MCF 10A (cell line): ENCODE data around the gene MDM2. TPM values are rescaled to one million over a fixed set of nuclear protein-coding genes. Genes with fewer than 3 reads are reported as not detected.
A peak's percentile ranks its signal among the peaks of the same experiment; 100 is the strongest.
"Not testable (repeated sequence)": the region's sequence is repeated elsewhere in the genome, so short reads cannot be mapped to it uniquely, and the experiment has no call there.

Experiments used
- BruUV-seq: library from RNA; stranded (reverse); fragments of 400-500 nt; replicated peaks from 2 replicates; lab custom pipeline; 2021; lab: Mats Ljungman, UMichigan
- CTCF ChIA-PET: fragments of 300-600 bp; sonication (Branson Sonifier 250); formaldehyde crosslinking; extraction: SDS; loops from one replicate; lab custom pipeline; 2021; ENCODE audit warnings: antibody characterized with exemption, inconsistent platforms; lab: Yijun Ruan, JAX
- POLR2A ChIA-PET: fragments of 300-600, 350-650 bp; sonication (Branson Sonifier 250); formaldehyde crosslinking; extraction: SDS; loops from one replicate; lab custom pipeline; 2020; ENCODE audit warnings: antibody characterized with exemption, inconsistent platforms; lab: Yijun Ruan, JAX
- DNase-seq: peaks from one replicate; pipeline ENCODE4 v3.0.0-alpha.2; 2018; ENCODE audit not compliant: unreplicated experiment
- H3K27ac Mint-ChIP-seq: one replicate; pipeline ENCODE4 v1.8.0; 2022; ENCODE audit warnings: mild to moderate bottlenecking, low read depth, mixed read lengths; ENCODE audit not compliant: unreplicated experiment
- H3K27me3 Mint-ChIP-seq: one replicate; pipeline ENCODE4 v1.8.0; 2022; ENCODE audit warnings: mixed read lengths; ENCODE audit not compliant: insufficient read depth, unreplicated experiment
- H3K36me3 Mint-ChIP-seq: one replicate; pipeline ENCODE4 v1.8.0; 2022; ENCODE audit warnings: mild to moderate bottlenecking, moderate library complexity, mixed read lengths; ENCODE audit not compliant: insufficient read depth, unreplicated experiment
- H3K4me1 Mint-ChIP-seq: one replicate; pipeline ENCODE4 v1.8.0; 2022; ENCODE audit warnings: mixed read lengths; ENCODE audit not compliant: insufficient read depth, unreplicated experiment
- H3K4me3 Mint-ChIP-seq: one replicate; pipeline ENCODE4 v1.8.0; 2022; ENCODE audit warnings: mild to moderate bottlenecking, moderate library complexity, mixed read lengths; ENCODE audit not compliant: unreplicated experiment
- H3K9me3 Mint-ChIP-seq: one replicate; pipeline ENCODE4 v1.8.0; 2022; ENCODE audit warnings: mixed read lengths; ENCODE audit not compliant: unreplicated experiment
- CTCF ChIP-seq: fragments of 200-600 bp; IDR thresholded peaks from one replicate; pipeline ENCODE4 v1.8.0; 2022; ENCODE audit warnings: antibody characterized with exemption, mild to moderate bottlenecking; ENCODE audit not compliant: unreplicated experiment
- intact Hi-C: fragments of 100-400 bp; cut with micrococcal nuclease; formaldehyde crosslinking; loops from 2 replicates; pipeline ENCODE4 v1.14.1; 2022
- total RNA-seq: library from RNA; stranded (reverse); gene quantifications from 2 replicates; pipeline ENCODE4 v1.2.3, GENCODE V29; 2022

Gene MDM2
- total RNA-seq, 1 experiment from 2014 or later, result 383 TPM

- CTCF ChIA-PET, H3K9me3 Mint-ChIP-seq, H3K4me1 Mint-ChIP-seq, POLR2A ChIA-PET, H3K27ac Mint-ChIP-seq, H3K27me3 Mint-ChIP-seq, BruUV-seq, H3K4me3 Mint-ChIP-seq: not testable (repeated sequence)
- peaks cover 25% of the 10 kb centered on the region for H3K36me3 Mint-ChIP-seq
- intact Hi-C loops, result loop anchor here (1.0 to 5.0 kb wide), 3 partner anchors 206 to 388 kb away; no protein-coding TSS in a partner anchor
- peak; percentile 75 for DNase-seq
- peak; percentile 40 for TF ChIP-seq CTCF
Measured at GRCh38 chr12:68863886-68864454, 56.0 kb downstream of the MDM2 start.

GRCh38 chr12:68864604-68865003, 56.6 kb downstream of the MDM2 start:
- Mint-ChIP-seq H3K36me3 (peaks cover 25% of the 10 kb centered on the region), H3K9me3 (no peaks in the 10 kb centered on the region), H3K27ac (no peak overlapping the region), H3K4me3 (no peak overlapping the region), H3K27me3 (no peaks in the 10 kb centered on the region), H3K4me1 (no peaks in the 10 kb centered on the region)
- no TSS peak for BruUV-seq
- no peak for TF ChIP-seq CTCF
- CTCF ChIA-PET, result interaction anchor here (0.6 to 0.9 kb wide), 2 partner anchors 37 to 823 kb away, joined by 3 to 4 read pairs; no protein-coding TSS in a partner anchor
- intact Hi-C loops, result loop anchor here (1.0 to 5.0 kb wide), 3 partner anchors 206 to 388 kb away; no protein-coding TSS in a partner anchor
- POLR2A ChIA-PET, result no interaction called here
- no peak for DNase-seq

GRCh38 chr12:68865399-68866164, 57.6 kb downstream of the MDM2 start:
- no peaks in the 10 kb centered on the region for H3K27me3 Mint-ChIP-seq
- POLR2A ChIA-PET, result interaction anchor here (0.6 to 0.9 kb wide), 3 partner anchors 12 to 33 kb away, joined by 3 to 4 read pairs (median 3); no protein-coding TSS in a partner anchor
- intact Hi-C loops, result loop anchor here (2.0 kb wide), 1 partner anchor 265 kb away; no protein-coding TSS in a partner anchor
- DNase-seq, result no peak
- no TSS peak for BruUV-seq
- no peak for TF ChIP-seq CTCF
- no peaks in the 10 kb centered on the region for H3K9me3 Mint-ChIP-seq
- no peak overlapping the region for H3K27ac Mint-ChIP-seq
- H3K36me3 Mint-ChIP-seq, result peaks cover 25% of the 10 kb centered on the region
- CTCF ChIA-PET, result no interaction called here
- no peaks in the 10 kb centered on the region for H3K4me1 Mint-ChIP-seq
- no peak overlapping the region for H3K4me3 Mint-ChIP-seq

- CTCF ChIA-PET, result interaction anchor here (0.6 to 1.5 kb wide), 6 partner anchors 10 to 290 kb away, joined by 3 to 6 read pairs (median 4); no protein-coding TSS in a partner anchor
- Mint-ChIP-seq H3K27ac (no peak overlapping the region), H3K4me1 (no peaks in the 10 kb centered on the region), H3K36me3 (peaks cover 22% of the 10 kb centered on the region), H3K9me3 (no peaks in the 10 kb centered on the region), H3K27me3 (no peaks in the 10 kb centered on the region), H3K4me3 (no peak overlapping the region)
- no peak for DNase-seq
- POLR2A ChIA-PET, result interaction anchor here (0.8 to 1.7 kb wide), 5 partner anchors 10 to 157 kb away, joined by 3 to 4 read pairs (median 3); partner anchors contain the start of genes CPM and SLC35E3
- TF ChIP-seq CTCF, result no peak
- intact Hi-C loops, result no loop called here
- BruUV-seq, result no TSS peak
Measured at GRCh38 chr12:68866950-68867349, 59.0 kb downstream of the MDM2 start.
